DMS153 (cell line): ENCODE measurements around the gene RIPPLY2.

ENCODE experiments used
- DNase-seq: peaks from one replicate; lab custom pipeline; 2025; lab: John Stamatoyannopoulos, UW

RIPPLY2 gene

GRCh38 chr6:83905648-83906047 lies 52.5 kb downstream of the RIPPLY2 start:
- no peak for DNase-seq
